ENCODE results near the gene HOXA9.

HOXA9 gene

GRCh38 chr7:27211084-27211446, 45.7 kb upstream of the HOXA9 start:
- Histone ChIP-seq H3K4me1 (no peaks in the 10 kb centered on the region), H3K36me3 (no peaks in the 10 kb centered on the region), H3K4me3 (ENCODE audit: low read depth, low read length) (no peak overlapping the region), H3K27me3 (peaks cover 95% of the 10 kb centered on the region), H3K9me3 (no peaks in the 10 kb centered on the region)
- no peak for DNase-seq
- TF ChIP-seq CTCF (IDR thresholded peaks at IDR 0.05; ENCODE audit: low read depth, low read length): no peak

DNA sequence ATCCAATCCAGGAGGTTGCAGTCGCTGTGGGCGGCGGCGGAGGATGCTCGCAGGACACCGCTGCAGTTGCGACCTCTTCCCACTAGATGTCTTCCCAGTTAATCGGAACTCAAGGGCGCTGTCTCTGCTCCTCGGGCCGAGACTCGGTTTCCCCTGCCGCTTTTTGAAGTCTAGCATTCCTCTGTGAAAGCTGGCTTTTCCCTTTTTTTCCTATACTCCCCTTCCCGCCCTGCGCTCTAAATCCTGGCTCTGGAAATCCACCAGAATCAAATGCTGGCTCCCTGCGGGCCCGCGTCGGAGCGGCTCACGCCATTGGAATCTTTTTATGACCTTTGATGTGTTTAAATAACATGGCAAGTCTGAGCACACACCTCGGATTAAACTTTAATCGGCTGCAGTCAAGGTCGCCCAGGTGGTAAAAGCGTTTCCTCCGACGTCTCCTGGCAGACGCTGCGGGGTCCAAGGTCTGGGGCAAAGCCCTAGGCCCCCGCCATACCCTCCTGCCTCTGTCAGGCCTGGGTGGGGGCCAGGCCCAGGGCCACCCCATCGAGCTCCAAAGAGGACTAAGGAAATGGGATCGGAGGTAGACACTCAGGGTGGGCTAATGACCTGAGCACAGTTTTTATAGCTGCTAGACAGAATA, 45.2 kb upstream of the HOXA9 start:
- DNase-seq: peak; percentile 69
- Histone ChIP-seq H3K4me1 (no peaks in the 10 kb centered on the region), H3K4me3 (ENCODE audit: low read depth, low read length) (peak overlapping the region; percentile 42), H3K36me3 (no peaks in the 10 kb centered on the region), H3K27me3 (peaks cover 95% of the 10 kb centered on the region), H3K9me3 (no peaks in the 10 kb centered on the region)
- peak; percentile 82 for TF ChIP-seq CTCF (IDR thresholded peaks at IDR 0.05; ENCODE audit: low read depth, low read length)

DNA sequence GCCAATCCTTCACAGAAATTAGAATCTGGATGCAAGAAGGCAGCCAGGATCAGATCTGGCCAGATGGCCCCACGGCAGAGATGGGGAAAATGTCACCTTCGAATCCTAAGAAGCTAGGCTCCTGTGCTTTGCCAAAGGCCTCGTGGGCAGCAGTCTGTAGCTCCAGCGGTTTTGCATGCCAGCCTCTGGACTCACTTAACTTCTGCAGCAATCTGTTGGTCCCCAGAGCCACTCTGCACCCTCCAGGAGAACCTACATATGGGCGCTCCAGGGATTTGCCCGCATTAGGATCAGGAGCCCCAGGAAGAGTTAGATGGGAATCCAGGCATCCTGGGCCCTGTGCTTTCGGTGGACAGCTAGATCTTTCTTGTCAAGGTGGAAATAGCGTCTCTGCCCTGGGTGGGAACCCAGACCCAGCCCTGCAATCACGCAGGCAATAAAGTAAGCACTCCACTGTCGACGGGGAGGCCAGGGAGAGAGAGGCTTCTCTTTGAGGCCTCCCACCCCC, 44.6 kb upstream of the HOXA9 start:
- H3K4me1 ChIP-seq: no peaks in the 10 kb centered on the region
- no peaks in the 10 kb centered on the region for H3K9me3 ChIP-seq
- DNase-seq: no peak
- H3K36me3 ChIP-seq: no peaks in the 10 kb centered on the region
- TF ChIP-seq CTCF (IDR thresholded peaks at IDR 0.05; ENCODE audit: low read depth, low read length): no peak
- peaks cover 95% of the 10 kb centered on the region for H3K27me3 ChIP-seq
- H3K4me3 ChIP-seq (ENCODE audit: low read depth, low read length): no peak overlapping the region

DNA sequence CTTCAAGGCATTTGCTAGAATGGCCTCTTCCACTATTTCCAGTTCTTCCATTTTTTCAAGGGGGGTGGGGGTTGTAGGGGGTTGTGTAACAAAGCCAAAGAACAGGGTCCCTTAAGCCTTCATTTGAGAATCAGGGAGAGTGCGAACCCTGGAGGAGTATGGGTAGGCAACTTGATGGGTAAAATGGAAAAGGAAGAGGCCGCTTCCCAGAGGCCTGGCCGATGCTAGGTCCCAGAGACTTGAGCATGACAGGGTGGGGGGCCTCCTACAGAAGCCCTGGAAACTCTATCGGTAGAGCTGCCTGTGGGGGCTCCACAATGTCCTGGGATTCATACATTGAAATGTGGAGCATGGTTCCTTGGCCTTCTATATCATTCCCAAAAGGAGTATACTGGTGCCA, 43.7 kb upstream of the HOXA9 start:
- Histone ChIP-seq H3K36me3 (no peaks in the 10 kb centered on the region), H3K9me3 (no peaks in the 10 kb centered on the region), H3K4me1 (no peaks in the 10 kb centered on the region), H3K27me3 (peaks cover 95% of the 10 kb centered on the region), H3K4me3 (ENCODE audit: low read depth, low read length) (no peak overlapping the region)
- DNase-seq: no peak
- no peak for TF ChIP-seq CTCF (IDR thresholded peaks at IDR 0.05; ENCODE audit: low read depth, low read length)

- no peak overlapping the region for H3K4me3 ChIP-seq (ENCODE audit: low read depth, low read length)
- H3K27me3 ChIP-seq: peaks cover 94% of the 10 kb centered on the region
- no peak for TF ChIP-seq CTCF (IDR thresholded peaks at IDR 0.05; ENCODE audit: low read depth, low read length)
- no peaks in the 10 kb centered on the region for H3K4me1 ChIP-seq
- DNase-seq: no peak
- no peaks in the 10 kb centered on the region for H3K9me3 ChIP-seq
- H3K36me3 ChIP-seq: no peaks in the 10 kb centered on the region
These were observed 42.1 kb upstream of the HOXA9 start for GRCh38 chr7:27207348-27207985.

All from BE2C (cell line).